Heart left ventricle (tissue), 13 donors: ENCODE data around the gene SRRM4.

Source experiments
- POLR2A ChIP-seq, 2 donors: fragments of 450-650 bp; IDR thresholded peaks; one replicate each; pipeline ENCODE4 v1.6.1; 2017; ENCODE audit warnings: antibody characterized with exemption in 2 of 2, mild to moderate bottlenecking in 2 of 2, moderate library complexity in 2 of 2
- TF ChIP-seq, protein P1 (sequence below), 12 donors: fragments of 200-600 bp; sonication (generic) in 4 of 12; IDR thresholded peaks; one replicate each; pipeline versions ENCODE4 v1.5.0 to v1.8.0; 2018 to 2022; ENCODE audit warnings: antibody characterized with exemption in 12 of 12, mild to moderate bottlenecking in 5 of 12
- donor health status: ischemic (EF 13 %, LVEDD 7.1; RV severe dilation, severe dysfunction).
- donor health status: DM: no; HTN: yes; CAD: no.
- donor health status: DM: no; HTN: no; CAD: no.
- donor health status: ischemic (EF 25% LVEDD 6.9; RV normal size, moderate dysfunction).
- donor health status: ischemic (EF 25% LVEDD 5.7; RV mildly dilated, moderate dysfunction).
- donor health status: ischemic (EF 35%, LVEDD 5.7; RV mildly dilated, moderate dysfunction).
- donor health status: nonischemic (EF 11% LVEDD 7.7; RV severe dilation, severe dysfunction).
- donor health status: DM: yes; HTN: yes; CAD: no.
- donor health status: PGD.
- donor health status: ischemic (EF 29% LVEDD 5.4; RV normal size, mild dysfunction).
- donor health status: nonischemic (EF 23%, LVEDD 6.1; RV moderate dilation, normal function).

DNA sequence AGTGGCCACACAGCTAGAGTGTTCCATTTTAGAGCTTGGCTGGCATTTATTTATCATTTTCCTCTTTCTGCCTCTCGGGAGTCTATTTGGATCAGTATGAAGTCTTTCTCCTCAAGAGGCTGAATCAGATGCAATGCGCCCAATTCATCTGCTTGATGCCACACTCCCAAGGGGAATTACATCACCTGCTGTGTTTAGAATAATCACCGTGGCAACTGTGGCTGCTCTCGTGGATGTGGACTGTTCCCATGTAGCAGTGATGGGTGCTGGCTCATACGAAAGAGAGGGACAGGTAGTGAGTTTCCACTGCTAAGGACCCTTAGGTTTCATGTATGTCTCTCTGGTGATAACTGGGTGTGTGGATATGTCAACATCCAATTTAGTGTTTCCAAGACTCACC lies 70.7 kb downstream of the SRRM4 start:
- TF ChIP-seq, protein P1, sequence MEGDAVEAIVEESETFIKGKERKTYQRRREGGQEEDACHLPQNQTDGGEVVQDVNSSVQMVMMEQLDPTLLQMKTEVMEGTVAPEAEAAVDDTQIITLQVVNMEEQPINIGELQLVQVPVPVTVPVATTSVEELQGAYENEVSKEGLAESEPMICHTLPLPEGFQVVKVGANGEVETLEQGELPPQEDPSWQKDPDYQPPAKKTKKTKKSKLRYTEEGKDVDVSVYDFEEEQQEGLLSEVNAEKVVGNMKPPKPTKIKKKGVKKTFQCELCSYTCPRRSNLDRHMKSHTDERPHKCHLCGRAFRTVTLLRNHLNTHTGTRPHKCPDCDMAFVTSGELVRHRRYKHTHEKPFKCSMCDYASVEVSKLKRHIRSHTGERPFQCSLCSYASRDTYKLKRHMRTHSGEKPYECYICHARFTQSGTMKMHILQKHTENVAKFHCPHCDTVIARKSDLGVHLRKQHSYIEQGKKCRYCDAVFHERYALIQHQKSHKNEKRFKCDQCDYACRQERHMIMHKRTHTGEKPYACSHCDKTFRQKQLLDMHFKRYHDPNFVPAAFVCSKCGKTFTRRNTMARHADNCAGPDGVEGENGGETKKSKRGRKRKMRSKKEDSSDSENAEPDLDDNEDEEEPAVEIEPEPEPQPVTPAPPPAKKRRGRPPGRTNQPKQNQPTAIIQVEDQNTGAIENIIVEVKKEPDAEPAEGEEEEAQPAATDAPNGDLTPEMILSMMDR (IDR thresholded peaks at IDR 0.05), result no peak
- TF ChIP-seq POLR2A (IDR thresholded peaks at IDR 0.05), result no peak
